H1 (cell line): ENCODE measurements around the gene OTUD1. TPM values are rescaled to one million over a fixed set of nuclear protein-coding genes. Genes with fewer than 3 reads are reported as not detected.

Source experiments
- CTCF ChIA-PET: fragments of 300-600 bp; sonication (Branson Sonifier 250); formaldehyde crosslinking; loops from one replicate; lab custom pipeline; 2021; ENCODE audit not compliant: partially characterized antibody; lab: Charles Lee
- POLR2A ChIA-PET: fragments of 300-600 bp; sonication (Branson Sonifier 250); formaldehyde crosslinking; loops from one replicate; lab custom pipeline; 2021; ENCODE audit warnings: inconsistent platforms; ENCODE audit not compliant: partially characterized antibody; lab: Charles Lee
- DNase-seq, 2 experiments: peaks; one replicate each; pipeline versions ENCODE4 v3.0.0 to v3.0.0-alpha.2; 2010 to 2022; ENCODE audit warnings: low spot score in 2 of 2, low read depth in 1 of 2, mixed read lengths in 1 of 2
- FAIRE-seq: peaks from 2 replicates; lab custom pipeline; 2011; peaks lifted over from hg19 to GRCh38; lab: Jason Lieb, UNC
- H2AFZ ChIP-seq: 2 replicates; pipeline ENCODE4 v1.8.1; 2012; ENCODE audit warnings: low read length, inconsistent platforms
- H2AK5ac ChIP-seq: 2 replicates; pipeline ENCODE4 v1.6.1; 2013; ENCODE audit warnings: low read depth, low read length
- H2BK120ac ChIP-seq: replicated peaks from 2 replicates; pipeline ENCODE3; 2013; ENCODE audit warnings: low read depth, low read length, inconsistent platforms
- H2BK12ac ChIP-seq: 2 replicates; pipeline ENCODE4 v1.6.1; 2013; ENCODE audit warnings: low read depth, low read length
- H2BK15ac ChIP-seq: 2 replicates; pipeline ENCODE4 v1.6.1; 2013; ENCODE audit warnings: low read length
- H2BK20ac ChIP-seq: 2 replicates; pipeline ENCODE4 v1.6.1; 2013; ENCODE audit warnings: low read length
- H2BK5ac ChIP-seq: 2 replicates; pipeline ENCODE4 v1.6.1; 2013; ENCODE audit warnings: low read depth, low read length
- H3K14ac ChIP-seq: 2 replicates; pipeline ENCODE4 v1.6.1; 2013; ENCODE audit warnings: inconsistent platforms; ENCODE audit not compliant: insufficient read length
- H3K18ac ChIP-seq: 2 replicates; pipeline ENCODE4 v1.6.1; 2013; ENCODE audit warnings: low read length; ENCODE audit errors: extremely low read depth
- H3K23ac ChIP-seq: 2 replicates; pipeline ENCODE4 v1.6.1; 2013; ENCODE audit warnings: inconsistent platforms; ENCODE audit not compliant: insufficient read length
- H3K23me2 ChIP-seq: 2 replicates; pipeline ENCODE4 v1.6.1; 2013; ENCODE audit warnings: low read depth, low read length
- H3K27ac ChIP-seq: 2 replicates; pipeline ENCODE4 v1.6.1; 2011; ENCODE audit warnings: low read depth, low read length, inconsistent platforms
- H3K27me3 ChIP-seq, 4 experiments: replicated peaks in 1 of 4; 1 replicate in 1 of 4; 2 replicates in 3 of 4; pipeline versions ENCODE4 v1.6.1 to v1.8.1; 2011 to 2013; ENCODE audit warnings: low read length in 3 of 4, mild to moderate bottlenecking in 3 of 4, inconsistent platforms in 2 of 4, mixed read lengths in 2 of 4, moderate library complexity in 1 of 4; ENCODE audit not compliant: control insufficient read depth in 3 of 4, insufficient read depth in 3 of 4; ENCODE audit errors: extremely low read depth in 1 of 4
- H3K36me3 ChIP-seq, 4 experiments: 2 replicates each; pipeline versions ENCODE4 v1.6.1 to v1.8.1; 2011 to 2013; ENCODE audit warnings: mild to moderate bottlenecking in 4 of 4, low read length in 3 of 4, moderate library complexity in 2 of 4, control low read depth in 1 of 4, inconsistent platforms in 1 of 4; ENCODE audit not compliant: insufficient read depth in 4 of 4, control insufficient read depth in 2 of 4
- H3K4ac ChIP-seq: replicated peaks from 2 replicates; pipeline ENCODE3; 2013; ENCODE audit warnings: low read length, low read depth, mixed read lengths, inconsistent platforms; ENCODE audit not compliant: insufficient read length
- H3K4me1 ChIP-seq, 4 experiments: replicated peaks in 1 of 4; 1 replicate in 1 of 4; 2 replicates in 3 of 4; pipeline versions ENCODE4 v1.6.1 to v1.8.1; 2011 to 2013; ENCODE audit warnings: low read length in 3 of 4, inconsistent platforms in 2 of 4, mixed read lengths in 1 of 4; ENCODE audit not compliant: insufficient read depth in 4 of 4, control insufficient read depth in 3 of 4
- H3K4me2 ChIP-seq, 2 experiments: 2 replicates each; pipeline versions ENCODE4 v1.6.1 to v1.8.1; 2011 to 2013; ENCODE audit warnings: low read depth in 2 of 2, low read length in 2 of 2, control low read depth in 1 of 2, inconsistent platforms in 1 of 2, mild to moderate bottlenecking in 1 of 2; ENCODE audit not compliant: insufficient read depth in 1 of 2
- H3K4me3 ChIP-seq, 4 experiments: fragments of 200-600, 300-600 bp in 1 of 4; sonication (generic), shearing (Covaris generic), sonication (Bioruptor Twin) in 1 of 4; 2 replicates each; pipeline versions ENCODE4 v1.5.1 to v1.8.1; 2011 to 2016; ENCODE audit warnings: low read length in 4 of 4, low read depth in 3 of 4, control low read depth in 2 of 4, inconsistent platforms in 2 of 4, mild to moderate bottlenecking in 2 of 4, mixed read lengths in 1 of 4, moderate library complexity in 1 of 4; ENCODE audit not compliant: insufficient read depth in 2 of 4; ENCODE audit errors: extremely low read depth in 1 of 4
- H3K56ac ChIP-seq: replicated peaks from 2 replicates; pipeline ENCODE3; 2013; ENCODE audit warnings: low read depth, mild to moderate bottlenecking, mixed read lengths, low read length, inconsistent platforms; ENCODE audit not compliant: insufficient read length
- H3K79me1 ChIP-seq: 2 replicates; pipeline ENCODE4 v1.6.1; 2013; ENCODE audit warnings: low read depth, low read length, control low read depth
- H3K79me2 ChIP-seq, 2 experiments: 2 replicates each; pipeline versions ENCODE4 v1.6.1 to v1.8.1; 2012 to 2013; ENCODE audit warnings: low read length in 2 of 2, mild to moderate bottlenecking in 2 of 2, inconsistent platforms in 1 of 2; ENCODE audit not compliant: insufficient read depth in 2 of 2, control insufficient read depth in 1 of 2
- H3K9ac ChIP-seq, 4 experiments: replicated peaks in 1 of 4; 1 replicate in 1 of 4; 2 replicates in 3 of 4; pipeline versions ENCODE4 v1.6.1 to v1.8.1; 2011 to 2013; ENCODE audit warnings: low read depth in 3 of 4, low read length in 3 of 4, control low read depth in 2 of 4, mild to moderate bottlenecking in 2 of 4, moderate library complexity in 2 of 4, inconsistent platforms in 1 of 4; ENCODE audit errors: extremely low read depth in 1 of 4
- H3K9me3 ChIP-seq, 2 experiments: 2 replicates each; pipeline versions ENCODE4 v1.6.1 to v1.8.1; 2012 to 2013; ENCODE audit warnings: mild to moderate bottlenecking in 2 of 2, moderate library complexity in 2 of 2, control low read depth in 1 of 2, inconsistent platforms in 1 of 2, low read depth in 1 of 2, low read length in 1 of 2, mixed read lengths in 1 of 2; ENCODE audit not compliant: insufficient read depth in 2 of 2
- H4K20me1 ChIP-seq, 2 experiments: replicated peaks in 1 of 2; 2 replicates each; pipeline versions ENCODE3 to v1.8.1; 2011 to 2013; ENCODE audit warnings: inconsistent platforms in 2 of 2, low read length in 2 of 2, mild to moderate bottlenecking in 1 of 2; ENCODE audit not compliant: insufficient read depth in 2 of 2, control insufficient read depth in 1 of 2
- H4K5ac ChIP-seq: 2 replicates; pipeline ENCODE4 v1.6.1; 2013; ENCODE audit warnings: low read length, low read depth, mixed read lengths, inconsistent platforms; ENCODE audit not compliant: insufficient read length
- H4K8ac ChIP-seq: 2 replicates; pipeline ENCODE4 v1.8.0; 2013; ENCODE audit warnings: mild to moderate bottlenecking, moderate library complexity, low read length, inconsistent platforms; ENCODE audit not compliant: insufficient read depth; ENCODE audit errors: extremely low read depth
- H4K91ac ChIP-seq: replicated peaks from 2 replicates; pipeline ENCODE3; 2013; ENCODE audit warnings: low read length, mixed read lengths, inconsistent platforms; ENCODE audit not compliant: insufficient read length
- CBX8 ChIP-seq: fragments of 300-800, 300-1000 bp; sonication (generic); IDR thresholded peaks from 2 replicates; pipeline ENCODE4 v1.7.1; 2016; ENCODE audit warnings: low read depth, low read length, borderline replicate concordance
- CEBPB ChIP-seq: IDR thresholded peaks from 2 replicates; pipeline ENCODE4 v1.6.1; 2012; ENCODE audit warnings: low read depth, low read length
- CHD1 ChIP-seq: IDR thresholded peaks from 2 replicates; pipeline ENCODE4 v1.6.1; 2012; ENCODE audit warnings: low read depth, low read length, improper control_type of control experiment
- EP300 ChIP-seq, 2 experiments: IDR thresholded peaks; 1 replicate in 1 of 2; 2 replicates in 1 of 2; pipeline ENCODE4 v1.6.1; 2011 to 2012; ENCODE audit warnings: low read depth in 2 of 2, low read length in 2 of 2, mild to moderate bottlenecking in 2 of 2, borderline replicate concordance in 1 of 2, inconsistent platforms in 1 of 2, moderate library complexity in 1 of 2
- FOSL1 ChIP-seq: IDR thresholded peaks from 2 replicates; pipeline ENCODE4 v1.6.1; 2011; ENCODE audit warnings: mild to moderate bottlenecking, low read depth, low read length, moderate library complexity; ENCODE audit not compliant: insufficient read depth
- GABPA ChIP-seq: IDR thresholded peaks from 2 replicates; pipeline ENCODE4 v1.6.1; 2011; ENCODE audit warnings: mild to moderate bottlenecking, low read length, moderate library complexity, borderline replicate concordance; ENCODE audit not compliant: insufficient read depth
- RAD21 ChIP-seq, 2 experiments: IDR thresholded peaks in 1 of 2; conservative IDR thresholded peaks in 1 of 2; 2 replicates each; pipeline ENCODE4 v1.6.1; 2011; ENCODE audit warnings: low read depth in 2 of 2, low read length in 2 of 2, improper control_type of control experiment in 1 of 2, inconsistent platforms in 1 of 2, mild to moderate bottlenecking in 1 of 2, moderate library complexity in 1 of 2
- RFX5 ChIP-seq: IDR thresholded peaks from 2 replicates; pipeline ENCODE4 v1.6.1; 2011; ENCODE audit warnings: low read depth, low read length, improper control_type of control experiment, borderline replicate concordance
- SAP30 ChIP-seq: fragments of 300-600 bp; sonication (generic); IDR thresholded peaks from 2 replicates; pipeline ENCODE4 v1.7.1; 2012; ENCODE audit warnings: low read length, moderate library complexity, mild to moderate bottlenecking, inconsistent platforms; ENCODE audit not compliant: insufficient read depth, insufficient replicate concordance
- SIRT6 ChIP-seq: IDR thresholded peaks from one replicate; pipeline ENCODE4 v1.7.1; 2012; ENCODE audit warnings: low read length, inconsistent platforms
- TBP ChIP-seq: IDR thresholded peaks from 2 replicates; pipeline ENCODE4 v1.6.1; 2011; ENCODE audit warnings: low read depth, low read length, improper control_type of control experiment
- ZNF274 ChIP-seq: IDR thresholded peaks from 2 replicates; pipeline ENCODE4 v1.7.0; 2012; ENCODE audit warnings: low read length, borderline replicate concordance; ENCODE audit errors: extremely low read depth
- WGBS, 2 experiments: shearing (Covaris generic) in 1 of 2; methylation state at CpG; one replicate each; pipeline versions ENCODE4 v1.1.6 to v1.1.7; 2013 to 2015; ENCODE audit warnings: low lambda C conversion rate in 2 of 2, mixed read lengths in 2 of 2, inconsistent platforms in 1 of 2, low coverage in 1 of 2, missing lambda C conversion rate in 1 of 2; ENCODE audit not compliant: insufficient replicate concordance in 2 of 2, insufficient coverage in 1 of 2, insufficient read length in 1 of 2; ENCODE audit errors: extremely low coverage in 1 of 2, missing lambda C conversion rate in 1 of 2; 5-methylcytosine and 5-hydroxymethylcytosine counted together
- polyA plus RNA-seq, 7 experiments: library from polyadenylated mRNA; depleted of rRNA in 3 of 7; stranded (reverse) in 5 of 7; unstranded in 2 of 7; fragments of >200 nt in 5 of 7; fragments of 200-250 nt in 2 of 7; gene quantifications; 1 replicate in 5 of 7; 2 replicates in 1 of 7; 4 replicates in 1 of 7; pipeline versions ENCODE4 v1.2.1 to v1.2.3, GENCODE V29; 2011 to 2013; ENCODE audit warnings: missing spikeins in 2 of 7, mixed read lengths in 2 of 7
- total RNA-seq: library from RNA; stranded (reverse); fragmentation: NEBNext Ultra II Directional; extraction: Animal tissue kit (Norgen Biotek cat#: 25700); gene quantifications from 2 replicates; pipeline ENCODE4 v1.2.1, GENCODE V29; 2021

The OTUD1 gene
- total and polyA plus RNA-seq, 2 of the 8 experiments (the other 6 are each of a cell fraction or from before 2014, with no cell fraction given), result 1.3 to 7.1 TPM

DNA sequence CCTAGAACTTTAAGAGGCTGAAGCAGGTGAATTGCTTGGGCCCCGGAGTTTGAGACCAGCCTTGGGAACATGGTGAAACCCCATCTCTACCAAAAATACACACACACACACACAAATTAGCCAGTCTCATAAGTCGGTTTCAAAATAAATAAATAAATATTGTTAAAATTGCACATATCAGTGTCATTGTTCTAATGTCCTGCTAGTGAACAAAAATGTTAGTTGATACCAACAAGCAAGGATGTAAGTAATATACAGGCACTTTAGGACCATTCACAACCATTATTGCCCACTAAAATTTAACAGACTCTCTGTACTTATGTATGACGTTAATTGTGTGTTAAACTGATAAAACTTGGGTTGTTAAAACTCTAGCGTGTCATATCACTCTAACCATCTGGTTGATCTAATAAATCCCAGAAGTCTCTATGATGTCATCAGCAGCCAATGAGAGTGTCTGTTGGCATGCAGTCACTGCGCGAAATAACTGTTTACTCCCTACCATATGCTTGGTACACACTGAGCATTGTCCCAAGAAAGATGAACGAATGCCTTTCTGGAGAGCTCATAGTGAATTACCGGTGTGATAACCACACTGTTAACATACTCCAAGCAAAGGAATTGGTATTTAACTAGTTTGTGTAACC lies 30.4 kb upstream of the OTUD1 start:
- DNase-seq, result no peak
- H3K36me3 ChIP-seq, result no peaks in the 10 kb centered on the region

More for the DNA sequence above, 30.4 kb upstream of the OTUD1 start:
- H4K91ac ChIP-seq, result no peak overlapping the region
- no peaks in the 10 kb centered on the region for H3K23me2 ChIP-seq
- H3K4ac ChIP-seq, result no peak overlapping the region
- no peak overlapping the region for H2BK15ac ChIP-seq
- no peak overlapping the region for H3K14ac ChIP-seq
- H2BK120ac ChIP-seq, result no peak overlapping the region
- H3K4me1 ChIP-seq, result peaks cover 0 to 3% (median 2%) of the 10 kb centered on the region in 4 experiments; a peak in 3 of 7 replicates
- 90% methylated on average over 8 of the region's 8 CpGs; no CpG with 5 or more reads in 1 of the 2 experiments for WGBS, 2 experiments
- H2AK5ac ChIP-seq, result no peak overlapping the region
- POLR2A ChIA-PET, result interaction anchor here (0.7 kb wide), 1 partner anchor 65 kb away, joined by 3 read pairs; no protein-coding TSS in a partner anchor
- H4K20me1 ChIP-seq, result no peaks in the 10 kb centered on the region
- no peak overlapping the region for H3K4me3 ChIP-seq
- H3K56ac ChIP-seq, result no peak overlapping the region
- no peak overlapping the region for H2BK5ac ChIP-seq
- no peak overlapping the region for H3K9ac ChIP-seq
- no peak for FAIRE-seq
- no peaks in the 10 kb centered on the region for H3K9me3 ChIP-seq
- no peak for TF ChIP-seq ZNF274
- TF ChIP-seq TBP, result no peak
- no peak for TF ChIP-seq CHD1
- no peak for TF ChIP-seq RAD21 (IDR thresholded peaks at IDR 0.05 in 1 of 2, conservative IDR thresholded peaks at IDR 0.05 in 1 of 2; ENCODE audit: low read depth in 2 of 2, low read length in 2 of 2)
- TF ChIP-seq SAP30, result no peak
- no peak for TF ChIP-seq FOSL1
- TF ChIP-seq SIRT6, result no peak
- TF ChIP-seq EP300 (IDR thresholded peaks at IDR 0.05; ENCODE audit: borderline replicate concordance in 1 of 2, low read depth in 2 of 2, low read length in 2 of 2), result no peak
- no peak for TF ChIP-seq RFX5
- TF ChIP-seq CBX8, result no peak
- no peak for TF ChIP-seq CEBPB
- no peak for TF ChIP-seq GABPA
- no peak overlapping the region for H2BK20ac ChIP-seq
- H3K27me3 ChIP-seq, result no peaks in the 10 kb centered on the region
- H3K23ac ChIP-seq, result no peak overlapping the region
- no peak overlapping the region for H4K8ac ChIP-seq
- no peaks in the 10 kb centered on the region for H3K79me1 ChIP-seq
- peak overlapping the region; percentile 40; the same call in 1 of the 2 replicates for H2BK12ac ChIP-seq
- no peak overlapping the region for H3K27ac ChIP-seq
- no peak overlapping the region for H4K5ac ChIP-seq
- no peak overlapping the region for H3K18ac ChIP-seq
- no peaks in the 10 kb centered on the region for H3K79me2 ChIP-seq
- no peak overlapping the region for H3K4me2 ChIP-seq
- CTCF ChIA-PET, result no interaction called here
- no peak overlapping the region for H2AFZ ChIP-seq
